Esophagus mucosa (tissue), 1 donor: Measurements from ENCODE around the gene ST6GALNAC6. TPM values are rescaled to one million over a fixed set of nuclear protein-coding genes. Genes with fewer than 3 reads are reported as not detected.

Experiments
- total RNA-seq: library from RNA; stranded (reverse); gene quantifications from one replicate; pipeline ENCODE4 v1.2.4, GENCODE V29; 2023
- donor health status: DM: yes; HTN: yes; CAD: no.

Gene ST6GALNAC6
- total RNA-seq, 1 donor from 2014 or later: 13.0 TPM

Other genes with a start within 250 kb of the ST6GALNAC6 start
- not detected for gene CFAP157, start 192.6 kb downstream of the ST6GALNAC6 start, total RNA-seq
- 7.9 TPM for gene PTRH1, start 183.9 kb downstream of the ST6GALNAC6 start, total RNA-seq
- gene TTC16, start 183.5 kb downstream of the ST6GALNAC6 start, total RNA-seq: not detected
- gene TOR2A, start 164.3 kb downstream of the ST6GALNAC6 start, total RNA-seq: 9.5 TPM
- gene SH2D3C, start 120.9 kb downstream of the ST6GALNAC6 start, total RNA-seq: 1.9 TPM
- gene CDK9, start 113.6 kb downstream of the ST6GALNAC6 start, total RNA-seq: 38.3 TPM
- 28.3 TPM for gene FPGS, start 96.7 kb downstream of the ST6GALNAC6 start, total RNA-seq
- gene ENG, start 44.9 kb downstream of the ST6GALNAC6 start, total RNA-seq: 14.3 TPM
- gene AK1, start 21.9 kb downstream of the ST6GALNAC6 start, total RNA-seq: 39.9 TPM
- gene ST6GALNAC4, start 17.4 kb upstream of the ST6GALNAC6 start, total RNA-seq: 11.4 TPM
- gene PIP5KL1, start 31.2 kb upstream of the ST6GALNAC6 start, total RNA-seq: 4.3 TPM
- 25.7 TPM for gene DPM2, start 38.3 kb upstream of the ST6GALNAC6 start, total RNA-seq
- 108 TPM for gene EEIG1, start 81.4 kb upstream of the ST6GALNAC6 start, total RNA-seq
- gene NAIF1, start 167.7 kb upstream of the ST6GALNAC6 start, total RNA-seq: 7.1 TPM
- 15.2 TPM for gene SLC25A25, start 168.6 kb upstream of the ST6GALNAC6 start, total RNA-seq
- gene PTGES2, start 228.1 kb upstream of the ST6GALNAC6 start, total RNA-seq: 52.0 TPM
- 525 TPM for gene LCN2, start 249.8 kb upstream of the ST6GALNAC6 start, total RNA-seq